H1 (cell line): ENCODE data around the gene GAPDH. TPM values are rescaled to one million over a fixed set of nuclear protein-coding genes. Genes with fewer than 3 reads are reported as not detected.

Experiments used
- CTCF ChIA-PET: fragments of 300-600 bp; sonication (Branson Sonifier 250); formaldehyde crosslinking; loops from one replicate; lab custom pipeline; 2021; ENCODE audit not compliant: partially characterized antibody; lab: Charles Lee
- POLR2A ChIA-PET: fragments of 300-600 bp; sonication (Branson Sonifier 250); formaldehyde crosslinking; loops from one replicate; lab custom pipeline; 2021; ENCODE audit warnings: inconsistent platforms; ENCODE audit not compliant: partially characterized antibody; lab: Charles Lee
- DNase-seq, 2 experiments: peaks; one replicate each; pipeline versions ENCODE4 v3.0.0 to v3.0.0-alpha.2; 2010 to 2022; ENCODE audit warnings: low spot score in 2 of 2, low read depth in 1 of 2, mixed read lengths in 1 of 2
- FAIRE-seq: peaks from 2 replicates; lab custom pipeline; 2011; peaks lifted over from hg19 to GRCh38; lab: Jason Lieb, UNC
- H2AFZ ChIP-seq: 2 replicates; pipeline ENCODE4 v1.8.1; 2012; ENCODE audit warnings: low read length, inconsistent platforms
- H2AK5ac ChIP-seq: 2 replicates; pipeline ENCODE4 v1.6.1; 2013; ENCODE audit warnings: low read depth, low read length
- H2BK120ac ChIP-seq: replicated peaks from 2 replicates; pipeline ENCODE3; 2013; ENCODE audit warnings: low read depth, low read length, inconsistent platforms
- H2BK12ac ChIP-seq: 2 replicates; pipeline ENCODE4 v1.6.1; 2013; ENCODE audit warnings: low read depth, low read length
- H2BK15ac ChIP-seq: 2 replicates; pipeline ENCODE4 v1.6.1; 2013; ENCODE audit warnings: low read length
- H2BK20ac ChIP-seq: 2 replicates; pipeline ENCODE4 v1.6.1; 2013; ENCODE audit warnings: low read length
- H2BK5ac ChIP-seq: 2 replicates; pipeline ENCODE4 v1.6.1; 2013; ENCODE audit warnings: low read depth, low read length
- H3K14ac ChIP-seq: 2 replicates; pipeline ENCODE4 v1.6.1; 2013; ENCODE audit warnings: inconsistent platforms; ENCODE audit not compliant: insufficient read length
- H3K18ac ChIP-seq: 2 replicates; pipeline ENCODE4 v1.6.1; 2013; ENCODE audit warnings: low read length; ENCODE audit errors: extremely low read depth
- H3K23ac ChIP-seq: 2 replicates; pipeline ENCODE4 v1.6.1; 2013; ENCODE audit warnings: inconsistent platforms; ENCODE audit not compliant: insufficient read length
- H3K23me2 ChIP-seq: 2 replicates; pipeline ENCODE4 v1.6.1; 2013; ENCODE audit warnings: low read depth, low read length
- H3K27ac ChIP-seq: 2 replicates; pipeline ENCODE4 v1.6.1; 2011; ENCODE audit warnings: low read depth, low read length, inconsistent platforms
- H3K27me3 ChIP-seq, 4 experiments: replicated peaks in 1 of 4; 1 replicate in 1 of 4; 2 replicates in 3 of 4; pipeline versions ENCODE4 v1.6.1 to v1.8.1; 2011 to 2013; ENCODE audit warnings: low read length in 3 of 4, mild to moderate bottlenecking in 3 of 4, inconsistent platforms in 2 of 4, mixed read lengths in 2 of 4, moderate library complexity in 1 of 4; ENCODE audit not compliant: control insufficient read depth in 3 of 4, insufficient read depth in 3 of 4; ENCODE audit errors: extremely low read depth in 1 of 4
- H3K36me3 ChIP-seq, 4 experiments: 2 replicates each; pipeline versions ENCODE4 v1.6.1 to v1.8.1; 2011 to 2013; ENCODE audit warnings: mild to moderate bottlenecking in 4 of 4, low read length in 3 of 4, moderate library complexity in 2 of 4, control low read depth in 1 of 4, inconsistent platforms in 1 of 4; ENCODE audit not compliant: insufficient read depth in 4 of 4, control insufficient read depth in 2 of 4
- H3K4ac ChIP-seq: replicated peaks from 2 replicates; pipeline ENCODE3; 2013; ENCODE audit warnings: low read length, low read depth, mixed read lengths, inconsistent platforms; ENCODE audit not compliant: insufficient read length
- H3K4me1 ChIP-seq, 4 experiments: replicated peaks in 1 of 4; 1 replicate in 1 of 4; 2 replicates in 3 of 4; pipeline versions ENCODE4 v1.6.1 to v1.8.1; 2011 to 2013; ENCODE audit warnings: low read length in 3 of 4, inconsistent platforms in 2 of 4, mixed read lengths in 1 of 4; ENCODE audit not compliant: insufficient read depth in 4 of 4, control insufficient read depth in 3 of 4
- H3K4me2 ChIP-seq, 2 experiments: 2 replicates each; pipeline versions ENCODE4 v1.6.1 to v1.8.1; 2011 to 2013; ENCODE audit warnings: low read depth in 2 of 2, low read length in 2 of 2, control low read depth in 1 of 2, inconsistent platforms in 1 of 2, mild to moderate bottlenecking in 1 of 2; ENCODE audit not compliant: insufficient read depth in 1 of 2
- H3K4me3 ChIP-seq, 4 experiments: fragments of 200-600, 300-600 bp in 1 of 4; sonication (generic), shearing (Covaris generic), sonication (Bioruptor Twin) in 1 of 4; 2 replicates each; pipeline versions ENCODE4 v1.5.1 to v1.8.1; 2011 to 2016; ENCODE audit warnings: low read length in 4 of 4, low read depth in 3 of 4, control low read depth in 2 of 4, inconsistent platforms in 2 of 4, mild to moderate bottlenecking in 2 of 4, mixed read lengths in 1 of 4, moderate library complexity in 1 of 4; ENCODE audit not compliant: insufficient read depth in 2 of 4; ENCODE audit errors: extremely low read depth in 1 of 4
- H3K56ac ChIP-seq: replicated peaks from 2 replicates; pipeline ENCODE3; 2013; ENCODE audit warnings: low read depth, mild to moderate bottlenecking, mixed read lengths, low read length, inconsistent platforms; ENCODE audit not compliant: insufficient read length
- H3K79me1 ChIP-seq: 2 replicates; pipeline ENCODE4 v1.6.1; 2013; ENCODE audit warnings: low read depth, low read length, control low read depth
- H3K79me2 ChIP-seq, 2 experiments: 2 replicates each; pipeline versions ENCODE4 v1.6.1 to v1.8.1; 2012 to 2013; ENCODE audit warnings: low read length in 2 of 2, mild to moderate bottlenecking in 2 of 2, inconsistent platforms in 1 of 2; ENCODE audit not compliant: insufficient read depth in 2 of 2, control insufficient read depth in 1 of 2
- H3K9ac ChIP-seq, 4 experiments: replicated peaks in 1 of 4; 1 replicate in 1 of 4; 2 replicates in 3 of 4; pipeline versions ENCODE4 v1.6.1 to v1.8.1; 2011 to 2013; ENCODE audit warnings: low read depth in 3 of 4, low read length in 3 of 4, control low read depth in 2 of 4, mild to moderate bottlenecking in 2 of 4, moderate library complexity in 2 of 4, inconsistent platforms in 1 of 4; ENCODE audit errors: extremely low read depth in 1 of 4
- H3K9me3 ChIP-seq, 2 experiments: 2 replicates each; pipeline versions ENCODE4 v1.6.1 to v1.8.1; 2012 to 2013; ENCODE audit warnings: mild to moderate bottlenecking in 2 of 2, moderate library complexity in 2 of 2, control low read depth in 1 of 2, inconsistent platforms in 1 of 2, low read depth in 1 of 2, low read length in 1 of 2, mixed read lengths in 1 of 2; ENCODE audit not compliant: insufficient read depth in 2 of 2
- H4K20me1 ChIP-seq, 2 experiments: replicated peaks in 1 of 2; 2 replicates each; pipeline versions ENCODE3 to v1.8.1; 2011 to 2013; ENCODE audit warnings: inconsistent platforms in 2 of 2, low read length in 2 of 2, mild to moderate bottlenecking in 1 of 2; ENCODE audit not compliant: insufficient read depth in 2 of 2, control insufficient read depth in 1 of 2
- H4K5ac ChIP-seq: 2 replicates; pipeline ENCODE4 v1.6.1; 2013; ENCODE audit warnings: low read length, low read depth, mixed read lengths, inconsistent platforms; ENCODE audit not compliant: insufficient read length
- H4K8ac ChIP-seq: 2 replicates; pipeline ENCODE4 v1.8.0; 2013; ENCODE audit warnings: mild to moderate bottlenecking, moderate library complexity, low read length, inconsistent platforms; ENCODE audit not compliant: insufficient read depth; ENCODE audit errors: extremely low read depth
- H4K91ac ChIP-seq: replicated peaks from 2 replicates; pipeline ENCODE3; 2013; ENCODE audit warnings: low read length, mixed read lengths, inconsistent platforms; ENCODE audit not compliant: insufficient read length
- CBX8 ChIP-seq: fragments of 300-800, 300-1000 bp; sonication (generic); IDR thresholded peaks from 2 replicates; pipeline ENCODE4 v1.7.1; 2016; ENCODE audit warnings: low read depth, low read length, borderline replicate concordance
- E2F6 ChIP-seq: IDR thresholded peaks from 2 replicates; pipeline ENCODE4 v1.6.1; 2012; ENCODE audit warnings: inconsistent platforms
- GABPA ChIP-seq: IDR thresholded peaks from 2 replicates; pipeline ENCODE4 v1.6.1; 2011; ENCODE audit warnings: mild to moderate bottlenecking, low read length, moderate library complexity, borderline replicate concordance; ENCODE audit not compliant: insufficient read depth
- KDM4A ChIP-seq: IDR thresholded peaks from one replicate; pipeline ENCODE4 v1.7.1; 2012; ENCODE audit warnings: low read depth, mild to moderate bottlenecking, moderate library complexity, low read length, inconsistent platforms; ENCODE audit not compliant: severe bottlenecking
- NANOG ChIP-seq: IDR thresholded peaks from 2 replicates; pipeline ENCODE4 v1.6.1; 2011; ENCODE audit warnings: low read length, low read depth, mild to moderate bottlenecking, inconsistent platforms; ENCODE audit not compliant: insufficient read depth, poor library complexity, severe bottlenecking
- POLR2AphosphoS5 ChIP-seq: IDR thresholded peaks from 2 replicates; pipeline ENCODE4 v1.6.1; 2011; ENCODE audit warnings: low read depth, low read length
- POU5F1 ChIP-seq: IDR thresholded peaks from 2 replicates; pipeline ENCODE4 v1.6.1; 2011; ENCODE audit warnings: low read depth, mild to moderate bottlenecking, low read length, moderate library complexity
- SAP30 ChIP-seq: fragments of 300-600 bp; sonication (generic); IDR thresholded peaks from 2 replicates; pipeline ENCODE4 v1.7.1; 2012; ENCODE audit warnings: low read length, moderate library complexity, mild to moderate bottlenecking, inconsistent platforms; ENCODE audit not compliant: insufficient read depth, insufficient replicate concordance
- SIRT6 ChIP-seq: IDR thresholded peaks from one replicate; pipeline ENCODE4 v1.7.1; 2012; ENCODE audit warnings: low read length, inconsistent platforms
- TAF7 ChIP-seq: optimal IDR thresholded peaks from 2 replicates; pipeline ENCODE3; 2011; ENCODE audit warnings: low read depth, mild to moderate bottlenecking, inconsistent platforms, low read length, moderate library complexity, borderline replicate concordance
- TEAD4 ChIP-seq: IDR thresholded peaks from 2 replicates; pipeline ENCODE4 v1.6.1; 2012; ENCODE audit warnings: low read depth, low read length, inconsistent platforms, mixed read lengths
- WGBS, 2 experiments: shearing (Covaris generic) in 1 of 2; methylation state at CpG; one replicate each; pipeline versions ENCODE4 v1.1.6 to v1.1.7; 2013 to 2015; ENCODE audit warnings: low lambda C conversion rate in 2 of 2, mixed read lengths in 2 of 2, inconsistent platforms in 1 of 2, low coverage in 1 of 2, missing lambda C conversion rate in 1 of 2; ENCODE audit not compliant: insufficient replicate concordance in 2 of 2, insufficient coverage in 1 of 2, insufficient read length in 1 of 2; ENCODE audit errors: extremely low coverage in 1 of 2, missing lambda C conversion rate in 1 of 2; 5-methylcytosine and 5-hydroxymethylcytosine counted together
- polyA plus RNA-seq, 7 experiments: library from polyadenylated mRNA; depleted of rRNA in 3 of 7; stranded (reverse) in 5 of 7; unstranded in 2 of 7; fragments of >200 nt in 5 of 7; fragments of 200-250 nt in 2 of 7; gene quantifications; 1 replicate in 5 of 7; 2 replicates in 1 of 7; 4 replicates in 1 of 7; pipeline versions ENCODE4 v1.2.1 to v1.2.3, GENCODE V29; 2011 to 2013; ENCODE audit warnings: missing spikeins in 2 of 7, mixed read lengths in 2 of 7
- total RNA-seq: library from RNA; stranded (reverse); fragmentation: NEBNext Ultra II Directional; extraction: Animal tissue kit (Norgen Biotek cat#: 25700); gene quantifications from 2 replicates; pipeline ENCODE4 v1.2.1, GENCODE V29; 2021
- TF ChIP-seq, protein P1 (sequence below): IDR thresholded peaks from 2 replicates; pipeline ENCODE4 v1.6.1; 2011; ENCODE audit warnings: low read length, improper control_type of control experiment

Gene GAPDH
- total and polyA plus RNA-seq, 2 of the 8 experiments (the other 6 are each of a cell fraction or from before 2014, with no cell fraction given): 5,175 to 15,878 TPM

DNA sequence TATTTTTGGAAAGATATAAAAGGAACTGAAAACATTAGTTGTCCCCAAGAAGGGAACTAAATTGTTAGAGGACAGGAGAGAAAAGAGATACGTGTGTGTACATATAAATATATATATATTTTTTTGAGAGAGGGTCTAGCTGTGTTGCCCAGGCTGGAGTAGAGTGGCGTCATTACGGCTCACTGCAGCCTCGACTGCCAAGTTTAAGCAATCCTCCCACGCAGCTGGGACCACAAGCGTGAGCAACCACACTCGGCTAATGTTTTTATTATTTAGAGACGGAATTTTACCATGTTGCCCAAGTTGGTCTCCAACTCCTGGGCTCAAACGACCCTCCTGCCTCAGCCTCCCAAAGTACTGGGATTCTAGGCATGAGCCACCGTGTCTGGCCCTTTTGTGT lies 50.0 kb downstream of the GAPDH start:
- H4K20me1 ChIP-seq: peaks cover 6 to 9% of the 10 kb centered on the region in 2 experiments
- no peak overlapping the region for H2AK5ac ChIP-seq
- H3K18ac ChIP-seq: no peak overlapping the region
- no peaks in the 10 kb centered on the region for H3K79me1 ChIP-seq
- H2BK15ac ChIP-seq: no peak overlapping the region
- H2BK5ac ChIP-seq: no peak overlapping the region
- H3K79me2 ChIP-seq: no peaks in the 10 kb centered on the region
- CTCF ChIA-PET: interaction anchor here (1.3 to 4.2 kb wide), 4 partner anchors 13 to 20 kb away, joined by 3 to 35 read pairs (median 6); no protein-coding TSS in a partner anchor
- no peaks in the 10 kb centered on the region for H3K9me3 ChIP-seq
- FAIRE-seq (no peak), DNase-seq (no peak)
- H4K8ac ChIP-seq: no peak overlapping the region
- H3K4me1 ChIP-seq: no peaks in the 10 kb centered on the region
- H3K14ac ChIP-seq: no peak overlapping the region
- H4K91ac ChIP-seq: no peak overlapping the region
- H4K5ac ChIP-seq: no peak overlapping the region
- no peaks in the 10 kb centered on the region for H3K23me2 ChIP-seq
- no peaks in the 10 kb centered on the region for H3K27me3 ChIP-seq
- no peak overlapping the region for H2BK20ac ChIP-seq
- WGBS, 2 experiments: 94% methylated on average over 10 of the region's 10 CpGs; no CpG with 5 or more reads in 1 of the 2 experiments
- no peak overlapping the region for H2BK120ac ChIP-seq
- POLR2A ChIA-PET: interaction anchor here (0.7 to 18.0 kb wide), 6 partner anchors 12 to 52 kb away, joined by 3 to 225 read pairs (median 4); no protein-coding TSS in a partner anchor
- H2AFZ ChIP-seq: no peak overlapping the region
- H3K36me3 ChIP-seq: peaks cover 47 to 93% (median 72%) of the 10 kb centered on the region in 4 experiments
- H2BK12ac ChIP-seq: no peak overlapping the region
- H3K56ac ChIP-seq: no peak overlapping the region
- no peak overlapping the region for H3K4me2 ChIP-seq
- no peak overlapping the region for H3K27ac ChIP-seq
- no peak overlapping the region for H3K23ac ChIP-seq
- no peak overlapping the region for H3K4ac ChIP-seq
- no peak overlapping the region for H3K4me3 ChIP-seq
- H3K9ac ChIP-seq: no peak overlapping the region
- TF ChIP-seq SIRT6: no peak
- TF ChIP-seq SAP30: no peak
- no peak for TF ChIP-seq POLR2AphosphoS5
- TF ChIP-seq NANOG: no peak
- no peak for TF ChIP-seq E2F6
- no peak for TF ChIP-seq TAF7
- TF ChIP-seq KDM4A: no peak
- no peak for TF ChIP-seq TEAD4
- no peak for TF ChIP-seq CBX8
- no peak for TF ChIP-seq POU5F1
- TF ChIP-seq, protein P1, sequence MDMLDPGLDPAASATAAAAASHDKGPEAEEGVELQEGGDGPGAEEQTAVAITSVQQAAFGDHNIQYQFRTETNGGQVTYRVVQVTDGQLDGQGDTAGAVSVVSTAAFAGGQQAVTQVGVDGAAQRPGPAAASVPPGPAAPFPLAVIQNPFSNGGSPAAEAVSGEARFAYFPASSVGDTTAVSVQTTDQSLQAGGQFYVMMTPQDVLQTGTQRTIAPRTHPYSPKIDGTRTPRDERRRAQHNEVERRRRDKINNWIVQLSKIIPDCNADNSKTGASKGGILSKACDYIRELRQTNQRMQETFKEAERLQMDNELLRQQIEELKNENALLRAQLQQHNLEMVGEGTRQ: no peak
- TF ChIP-seq GABPA: no peak
